IPS DF 19.7 (cell line): ENCODE measurements around the gene ELMO2.

ENCODE experiments used
- DNase-seq: peaks from one replicate; pipeline ENCODE4 v3.0.0-alpha.2; 2013; ENCODE audit warnings: low read depth, low spot score

ELMO2 gene

DNA sequence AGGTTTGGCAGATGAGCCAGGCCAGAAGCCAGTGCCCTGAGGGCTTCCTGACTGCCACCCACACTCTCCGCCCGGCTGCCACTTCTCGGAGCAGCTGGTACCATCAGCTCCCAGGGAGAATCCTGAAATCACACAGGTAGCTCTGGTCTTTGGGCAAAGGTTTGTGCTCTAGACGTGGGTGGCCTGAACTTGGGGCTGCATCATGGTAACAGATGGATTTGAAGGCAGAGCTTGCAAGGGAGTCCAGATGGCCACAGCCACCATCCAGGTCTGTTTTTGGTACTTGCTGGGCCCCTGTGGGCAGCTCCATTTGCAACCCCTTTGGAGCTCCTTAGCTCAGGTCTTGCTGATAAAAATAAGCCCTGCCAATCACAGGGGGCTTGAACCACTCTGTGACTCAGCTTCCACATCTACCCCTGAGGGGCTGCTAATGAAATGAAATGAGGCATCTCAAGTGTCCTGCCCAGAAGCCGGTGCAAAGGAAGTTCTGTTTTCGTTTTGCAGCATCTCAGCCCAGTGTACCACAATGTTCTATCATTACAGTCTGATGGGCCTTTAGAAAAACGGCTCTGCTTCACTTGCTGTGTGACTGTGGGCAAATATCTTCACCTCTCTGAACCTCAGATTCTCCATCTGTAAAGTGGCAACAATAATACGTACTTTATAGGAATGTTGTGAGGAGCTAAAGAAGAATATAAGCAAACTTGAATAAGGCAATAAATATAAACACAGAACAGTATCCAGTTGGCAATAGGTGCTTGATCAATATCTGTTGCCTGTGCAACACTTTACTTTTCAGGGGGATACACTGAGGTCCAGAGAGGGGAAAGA, 73.0 kb downstream of the ELMO2 start:
- DNase-seq: no peak

DNA sequence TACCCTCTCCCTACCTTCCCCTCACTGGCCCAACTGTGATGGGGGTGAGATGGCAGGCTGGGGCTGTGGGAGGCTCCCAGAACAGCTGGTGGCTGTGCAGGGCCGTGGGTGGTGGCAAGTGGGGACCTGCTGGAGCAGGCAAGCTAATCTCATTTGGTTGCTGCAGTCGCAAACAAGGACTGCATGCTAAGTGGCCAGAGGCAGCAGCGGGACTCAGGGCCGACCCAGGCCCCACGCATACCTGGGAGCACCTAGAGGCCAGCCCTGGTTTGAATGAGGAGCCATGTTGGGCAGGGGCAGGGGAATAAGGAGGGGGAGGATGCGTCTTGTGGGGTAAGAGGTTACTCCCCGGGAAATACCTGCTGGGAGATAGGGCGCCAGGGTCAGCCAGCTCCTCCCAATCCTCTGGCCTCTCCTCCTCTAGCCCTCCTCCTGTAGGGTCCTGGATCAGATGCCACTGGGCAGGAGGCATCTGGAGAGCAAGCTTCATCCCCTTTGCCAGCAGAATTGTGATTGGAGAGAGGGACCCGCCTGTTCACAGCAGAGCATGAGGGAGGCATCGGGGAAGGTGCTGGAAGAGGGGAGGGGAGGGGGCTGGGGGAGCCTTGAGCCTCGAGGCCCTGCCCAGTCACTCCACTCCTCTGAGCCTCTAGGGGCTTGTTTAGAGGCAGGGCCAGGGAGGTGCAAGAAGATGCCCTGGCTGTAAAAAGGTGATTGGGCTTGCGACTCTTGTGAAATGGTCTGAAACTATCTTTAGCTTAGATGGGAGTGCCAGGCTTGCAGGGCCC, 73.8 kb downstream of the ELMO2 start:
- DNase-seq: no peak

DNA sequence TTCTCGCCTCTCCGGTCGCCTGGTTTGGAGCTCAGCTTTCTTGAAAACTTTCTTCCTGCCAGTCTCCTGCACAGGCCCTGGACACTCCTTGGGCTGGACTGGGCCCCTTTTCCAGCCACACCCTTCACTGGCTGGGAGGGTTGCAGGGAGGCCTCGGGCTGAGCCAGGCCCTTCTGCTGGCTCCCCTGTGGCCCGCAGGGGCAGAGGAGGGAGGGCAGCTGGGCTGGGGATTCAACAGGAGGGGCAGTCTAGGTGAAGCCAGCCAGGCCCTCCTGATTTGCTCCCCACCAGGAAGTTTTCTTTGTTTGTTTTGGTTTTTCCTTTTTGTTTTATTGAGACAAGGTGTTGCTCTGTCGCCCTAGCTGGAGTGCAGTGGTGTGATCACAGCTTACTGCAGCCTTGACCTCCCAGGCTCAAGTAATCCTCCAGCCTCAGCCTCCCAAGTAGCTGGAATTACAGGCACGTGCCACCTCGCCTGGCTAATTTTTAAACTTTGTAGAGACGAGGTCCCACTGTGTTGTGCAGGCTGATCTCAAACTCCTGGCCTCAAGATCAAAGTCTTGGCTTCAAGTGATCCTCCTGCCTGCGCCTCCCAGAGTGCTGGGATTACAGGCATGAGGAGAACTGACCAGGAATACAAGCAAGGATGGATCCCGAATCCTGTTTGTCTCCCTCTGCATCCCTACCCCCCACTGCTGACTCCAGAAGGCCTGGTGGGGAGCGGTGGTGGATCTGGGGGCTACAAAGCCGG, 74.6 kb downstream of the ELMO2 start:
- no peak for DNase-seq

GRCh38 chr20:46330831-46331371, 75.5 kb downstream of the ELMO2 start:
- no peak for DNase-seq

DNA sequence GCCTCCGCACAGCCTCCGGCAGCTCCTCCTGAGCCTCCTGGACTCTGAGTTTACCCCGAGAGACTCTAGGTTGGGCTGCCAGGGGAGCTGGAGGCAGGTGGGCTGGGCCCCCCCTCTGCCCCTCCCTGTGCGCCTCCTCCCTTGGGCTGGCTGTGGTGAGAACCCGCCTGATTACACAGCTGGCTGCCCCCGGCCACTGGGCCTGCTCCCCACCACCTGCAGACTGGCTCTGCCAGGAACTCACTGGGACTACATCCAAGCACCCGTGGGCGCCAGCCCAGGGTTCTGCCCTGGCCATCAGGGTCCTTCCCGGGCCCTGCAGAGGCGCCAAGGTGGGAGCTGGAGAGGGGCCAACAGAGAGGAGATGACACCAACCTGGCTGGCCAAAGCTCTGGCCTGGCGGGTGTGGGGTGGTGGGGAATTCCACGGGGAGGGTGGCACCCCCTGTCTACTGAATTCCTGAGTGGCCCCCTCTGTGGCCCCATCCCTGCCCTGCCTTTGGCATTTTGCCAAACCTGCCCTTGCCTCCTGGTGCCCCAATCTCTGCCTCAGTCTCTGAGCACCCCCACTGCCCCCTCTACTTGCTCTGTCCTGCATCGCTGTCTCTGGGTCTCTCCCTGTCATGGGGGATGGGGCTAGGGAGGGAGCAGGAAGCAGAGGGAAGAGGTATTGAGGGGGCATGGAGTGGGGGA, 76.2 kb downstream of the ELMO2 start:
- no peak for DNase-seq

- no peak for DNase-seq
Measured at GRCh38 chr20:46328200-46328882, 78.1 kb downstream of the ELMO2 start.

GRCh38 chr20:46327557-46327956, 78.9 kb downstream of the ELMO2 start:
- DNase-seq: no peak

DNA sequence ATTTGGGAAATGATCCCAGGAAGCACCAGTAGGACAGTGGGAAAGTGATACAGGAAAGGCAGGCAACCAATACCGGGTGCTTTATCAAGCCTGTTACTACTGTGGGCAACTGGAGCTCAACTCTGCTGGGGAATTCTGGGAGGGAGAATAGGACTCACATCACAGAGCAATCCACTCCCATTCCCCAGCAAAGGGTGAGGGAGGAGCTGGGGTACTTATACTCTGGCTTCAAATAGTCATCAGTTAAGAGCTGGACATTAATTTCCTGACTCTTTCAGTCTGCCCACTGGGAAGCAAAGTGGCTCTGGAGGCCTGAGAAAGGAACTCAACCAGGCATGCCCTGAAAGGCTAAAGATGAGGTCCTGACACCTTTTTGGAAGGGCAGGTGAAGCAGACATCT, 80.6 kb downstream of the ELMO2 start:
- DNase-seq: no peak

- DNase-seq: no peak
Measured at GRCh38 chr20:46324960-46325703, 81.3 kb downstream of the ELMO2 start.

DNA sequence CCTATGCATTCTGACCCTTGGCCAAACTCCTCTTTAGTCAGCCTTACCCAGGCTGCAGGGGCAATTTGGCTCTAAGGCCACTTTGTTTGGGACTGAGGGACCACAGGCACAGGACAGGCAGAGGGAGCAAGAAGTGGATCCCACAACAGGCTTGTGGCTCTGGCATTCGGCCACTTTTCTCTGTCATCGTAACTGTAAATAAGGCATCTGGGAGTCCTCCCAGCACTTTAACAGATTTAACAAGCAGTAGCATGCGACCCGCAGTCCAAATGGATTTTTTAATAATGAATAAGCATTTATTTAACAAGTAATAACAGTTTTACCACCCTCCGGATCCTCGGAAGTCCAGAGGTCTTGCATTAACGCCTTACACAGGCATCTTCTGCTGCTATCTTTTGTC, 82.0 kb downstream of the ELMO2 start:
- DNase-seq: no peak

- no peak for DNase-seq
Measured at GRCh38 chr20:46323557-46323956, 82.9 kb downstream of the ELMO2 start.

DNA sequence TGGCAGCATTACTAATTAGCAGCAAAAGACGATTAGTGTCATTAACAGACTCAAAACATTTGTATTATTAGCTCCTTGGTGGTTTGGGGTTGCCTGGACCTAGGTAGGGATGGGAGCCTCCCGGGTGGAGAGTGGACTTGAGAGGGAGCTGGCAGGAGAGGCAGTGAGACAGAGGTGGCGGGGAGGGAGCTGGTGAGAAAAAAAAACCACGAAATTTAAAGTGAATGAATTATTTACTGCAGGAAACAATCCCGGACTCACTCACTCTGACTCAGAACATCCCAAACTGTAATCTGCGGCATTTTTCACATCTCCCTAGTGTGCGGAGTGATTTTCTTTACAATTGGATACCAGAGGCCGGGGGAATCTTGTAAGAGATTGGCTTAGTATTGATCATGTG, 83.8 kb downstream of the ELMO2 start:
- DNase-seq: no peak

DNA sequence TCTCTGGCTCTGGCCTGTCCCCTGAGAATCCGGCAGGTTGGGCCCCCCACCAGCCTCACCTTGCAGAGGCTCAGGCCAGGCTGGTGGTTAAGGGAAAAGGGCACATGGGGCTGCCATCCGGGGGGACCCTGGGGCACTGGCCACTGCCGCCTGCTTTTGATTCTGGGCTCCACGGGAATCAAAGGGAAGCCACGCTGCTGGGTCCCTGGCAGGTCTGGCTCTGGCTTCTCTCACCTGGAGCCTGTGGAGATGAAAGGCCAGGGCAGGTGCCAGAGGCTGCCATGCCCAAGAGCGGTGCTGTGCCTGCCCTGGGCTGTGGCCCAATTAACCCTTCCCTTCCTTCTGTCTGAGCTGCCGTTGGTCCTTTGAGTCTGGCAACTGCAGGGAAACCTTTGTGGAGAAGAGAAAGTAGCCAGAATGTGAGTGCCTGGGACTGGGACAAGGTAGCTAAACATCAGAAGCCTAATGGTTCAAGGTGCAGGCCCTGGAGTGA, 88.7 kb downstream of the ELMO2 start:
- no peak for DNase-seq

DNA sequence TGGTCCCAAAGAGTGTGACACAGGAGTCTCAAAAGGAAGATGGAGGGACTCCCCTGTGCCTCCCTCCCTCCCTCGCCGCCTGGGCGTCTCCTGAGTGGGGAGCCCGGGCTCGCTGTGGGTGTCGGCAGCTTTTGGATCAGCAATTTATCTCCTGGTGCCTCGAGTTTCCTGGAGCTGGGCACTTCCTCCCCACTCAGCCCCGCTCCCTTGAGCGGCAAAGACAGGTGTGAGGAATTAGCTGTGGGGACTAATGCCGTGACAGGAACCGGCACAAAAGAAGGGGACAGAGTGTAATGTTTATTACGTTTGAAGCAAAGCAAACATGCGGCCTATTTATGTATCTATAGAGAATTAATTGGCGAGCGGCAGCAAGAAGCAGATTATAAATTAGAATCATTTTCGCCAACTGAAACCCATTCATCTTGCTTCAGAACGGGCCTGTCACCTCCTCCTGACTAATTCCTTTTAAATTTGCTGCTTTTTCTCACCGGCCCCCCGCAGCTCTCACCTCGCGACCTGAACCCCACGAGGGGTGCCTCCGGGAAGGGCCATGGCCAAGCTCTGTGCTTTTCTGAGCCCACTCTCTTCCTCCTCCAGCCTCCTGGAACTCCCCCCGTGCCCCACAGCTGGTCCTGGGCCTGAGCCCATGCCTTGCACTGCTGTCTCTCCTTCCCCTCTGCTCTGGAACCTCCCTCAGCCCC, 89.3 kb downstream of the ELMO2 start:
- DNase-seq: no peak
